MM.1S (cell line): ENCODE measurements around the gene RAB23.

Experiments used
- DNase-seq: peaks from one replicate; pipeline ENCODE4 v3.0.0-alpha.2; 2015
- H2AFZ ChIP-seq: fragments of 300-600 bp; sonication (generic); 2 replicates; pipeline ENCODE4 v1.6.0; 2016; ENCODE audit warnings: antibody characterized with exemption, low read length
- H3F3A ChIP-seq: fragments of 300-600 bp; sonication (generic); 2 replicates; pipeline ENCODE4 v1.6.1; 2016; ENCODE audit warnings: mild to moderate bottlenecking, antibody characterized with exemption, low read length, moderate library complexity, mixed read lengths; ENCODE audit not compliant: insufficient read depth
- H3K27ac ChIP-seq: fragments of 300-600 bp; sonication (generic); 2 replicates; pipeline ENCODE4 v1.5.1; 2016; ENCODE audit warnings: mild to moderate bottlenecking, low read length
- H3K27me3 ChIP-seq: fragments of 300-600 bp; sonication (generic); replicated peaks from 2 replicates; pipeline ENCODE4 v1.6.0; 2016; ENCODE audit warnings: low read length; ENCODE audit not compliant: insufficient read depth
- H3K36me3 ChIP-seq: fragments of 300-600 bp; sonication (generic); replicated peaks from 2 replicates; pipeline ENCODE4 v1.6.1; 2016; ENCODE audit warnings: mild to moderate bottlenecking, low read length, mixed read lengths; ENCODE audit not compliant: insufficient read depth
- H3K4me1 ChIP-seq: fragments of 300-600 bp; sonication (generic); 2 replicates; pipeline ENCODE4 v1.6.1; 2016; ENCODE audit warnings: low read length, mixed read lengths
- H3K4me2 ChIP-seq: fragments of 300-600 bp; sonication (generic); 2 replicates; pipeline ENCODE4 v1.6.0; 2016; ENCODE audit warnings: low read depth, low read length
- H3K4me3 ChIP-seq: fragments of 300-600 bp; sonication (generic); 2 replicates; pipeline ENCODE4 v1.5.1; 2016; ENCODE audit warnings: low read length, mixed read lengths
- H3K79me2 ChIP-seq: fragments of 300-600 bp; sonication (generic); 2 replicates; pipeline ENCODE4 v1.6.1; 2016; ENCODE audit warnings: mixed run types, low read length, mixed read lengths
- H3K9ac ChIP-seq: fragments of 300-600 bp; sonication (generic); 2 replicates; pipeline ENCODE4 v1.6.1; 2016; ENCODE audit warnings: low read length, mixed read lengths
- H3K9me2 ChIP-seq: fragments of 300-600 bp; sonication (generic); replicated peaks from 2 replicates; pipeline ENCODE4 v1.6.1; 2016; ENCODE audit warnings: mild to moderate bottlenecking, low read length, mixed read lengths; ENCODE audit not compliant: insufficient read depth
- H3K9me3 ChIP-seq: fragments of 300-600 bp; sonication (generic); replicated peaks from 2 replicates; pipeline ENCODE4 v1.6.1; 2016; ENCODE audit warnings: mild to moderate bottlenecking, low read length, mixed read lengths; ENCODE audit not compliant: insufficient read depth
- H4K20me1 ChIP-seq: fragments of 300-600 bp; sonication (generic); 2 replicates; pipeline ENCODE4 v1.6.1; 2016; ENCODE audit warnings: mild to moderate bottlenecking, low read length, moderate library complexity, mixed read lengths; ENCODE audit not compliant: insufficient read depth
- EZH2 ChIP-seq: fragments of 300-600 bp; sonication (generic); optimal IDR thresholded peaks from 2 replicates; pipeline ENCODE3; 2017; ENCODE audit warnings: low read depth, mild to moderate bottlenecking, antibody characterized with exemption, low read length, mixed read lengths
- EZH2phosphoT487 ChIP-seq: fragments of 300-600 bp; sonication (generic); IDR thresholded peaks from 2 replicates; pipeline ENCODE4 v1.6.1; 2018; ENCODE audit warnings: antibody characterized with exemption, low read length
- TF ChIP-seq, protein P1 (sequence below): fragments of 300-600 bp; sonication (generic); IDR thresholded peaks from 2 replicates; pipeline ENCODE4 v1.5.1; 2016; ENCODE audit warnings: antibody characterized with exemption, low read length, mixed read lengths

The RAB23 gene

DNA sequence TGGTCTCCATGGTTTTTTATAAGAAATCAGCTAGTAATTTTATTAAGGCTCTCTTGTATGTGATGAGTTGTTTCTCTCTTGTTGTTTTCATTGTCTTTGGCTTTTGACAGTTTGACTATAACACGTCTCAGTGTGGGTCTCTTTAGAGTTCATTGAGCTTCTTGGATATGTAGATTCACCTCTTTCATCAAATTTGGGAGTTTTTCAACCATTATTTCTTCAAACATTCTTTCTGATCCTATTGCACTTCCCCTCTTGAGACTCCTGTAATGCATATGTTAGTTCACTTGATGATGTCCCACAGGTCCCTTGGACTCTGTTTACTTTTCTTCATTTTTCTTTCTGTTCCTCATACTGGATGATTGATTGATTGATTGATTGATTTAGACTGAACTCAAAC is 57.0 kb downstream of the RAB23 start:
- Histone ChIP-seq H4K20me1 (no peaks in the 10 kb centered on the region), H3K27ac (no peak overlapping the region)

DNA sequence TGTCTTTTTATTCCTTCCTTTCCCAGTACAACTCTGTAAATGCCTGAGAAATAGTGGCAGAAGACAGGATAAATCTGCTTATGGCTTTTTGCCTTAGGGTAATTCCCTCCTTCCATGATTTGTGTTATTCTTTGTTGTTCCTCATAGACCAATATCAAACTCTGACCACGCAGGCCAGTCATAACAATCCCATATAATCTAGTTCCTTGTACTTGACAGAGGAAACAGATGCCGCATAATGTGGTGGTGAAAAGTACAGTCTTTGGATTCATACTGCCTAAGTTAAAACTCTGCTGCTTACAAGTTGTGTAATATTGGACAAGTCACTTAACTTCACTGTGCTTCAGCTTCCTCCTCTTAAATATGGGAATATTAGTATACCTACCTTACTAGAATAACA is 58.2 kb downstream of the RAB23 start:
- Histone ChIP-seq H3K9ac (no peak overlapping the region), H3K27ac (no peak overlapping the region), H3K27me3 (no peaks in the 10 kb centered on the region), H3K79me2 (no peaks in the 10 kb centered on the region), H3K9me3 (no peaks in the 10 kb centered on the region), H2AFZ (no peak overlapping the region), H3K9me2 (no peaks in the 10 kb centered on the region), H4K20me1 (no peaks in the 10 kb centered on the region), H3K4me1 (no peaks in the 10 kb centered on the region), H3F3A (no peaks in the 10 kb centered on the region), H3K4me3 (no peak overlapping the region), H3K36me3 (no peaks in the 10 kb centered on the region; the same call in 1 of the 2 replicates), H3K4me2 (no peak overlapping the region)
- no peak for DNase-seq
- TF ChIP-seq EZH2phosphoT487, result no peak
- no peak for TF ChIP-seq EZH2
- TF ChIP-seq, protein P1, sequence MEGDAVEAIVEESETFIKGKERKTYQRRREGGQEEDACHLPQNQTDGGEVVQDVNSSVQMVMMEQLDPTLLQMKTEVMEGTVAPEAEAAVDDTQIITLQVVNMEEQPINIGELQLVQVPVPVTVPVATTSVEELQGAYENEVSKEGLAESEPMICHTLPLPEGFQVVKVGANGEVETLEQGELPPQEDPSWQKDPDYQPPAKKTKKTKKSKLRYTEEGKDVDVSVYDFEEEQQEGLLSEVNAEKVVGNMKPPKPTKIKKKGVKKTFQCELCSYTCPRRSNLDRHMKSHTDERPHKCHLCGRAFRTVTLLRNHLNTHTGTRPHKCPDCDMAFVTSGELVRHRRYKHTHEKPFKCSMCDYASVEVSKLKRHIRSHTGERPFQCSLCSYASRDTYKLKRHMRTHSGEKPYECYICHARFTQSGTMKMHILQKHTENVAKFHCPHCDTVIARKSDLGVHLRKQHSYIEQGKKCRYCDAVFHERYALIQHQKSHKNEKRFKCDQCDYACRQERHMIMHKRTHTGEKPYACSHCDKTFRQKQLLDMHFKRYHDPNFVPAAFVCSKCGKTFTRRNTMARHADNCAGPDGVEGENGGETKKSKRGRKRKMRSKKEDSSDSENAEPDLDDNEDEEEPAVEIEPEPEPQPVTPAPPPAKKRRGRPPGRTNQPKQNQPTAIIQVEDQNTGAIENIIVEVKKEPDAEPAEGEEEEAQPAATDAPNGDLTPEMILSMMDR, result no peak

More for the DNA sequence above, 57.0 kb downstream of the RAB23 start:
- Histone ChIP-seq H2AFZ (no peak overlapping the region), H3K4me2 (no peak overlapping the region), H3K27me3 (no peaks in the 10 kb centered on the region), H3K9me3 (no peaks in the 10 kb centered on the region), H3K4me1 (no peaks in the 10 kb centered on the region), H3F3A (no peaks in the 10 kb centered on the region), H3K9ac (no peak overlapping the region), H3K9me2 (no peaks in the 10 kb centered on the region), H3K4me3 (no peak overlapping the region), H3K79me2 (no peaks in the 10 kb centered on the region), H3K36me3 (no peaks in the 10 kb centered on the region; the same call in 1 of the 2 replicates)
- DNase-seq, result no peak
- TF ChIP-seq, protein P1, result no peak
- TF ChIP-seq EZH2phosphoT487, result no peak
- TF ChIP-seq EZH2, result no peak

DNA sequence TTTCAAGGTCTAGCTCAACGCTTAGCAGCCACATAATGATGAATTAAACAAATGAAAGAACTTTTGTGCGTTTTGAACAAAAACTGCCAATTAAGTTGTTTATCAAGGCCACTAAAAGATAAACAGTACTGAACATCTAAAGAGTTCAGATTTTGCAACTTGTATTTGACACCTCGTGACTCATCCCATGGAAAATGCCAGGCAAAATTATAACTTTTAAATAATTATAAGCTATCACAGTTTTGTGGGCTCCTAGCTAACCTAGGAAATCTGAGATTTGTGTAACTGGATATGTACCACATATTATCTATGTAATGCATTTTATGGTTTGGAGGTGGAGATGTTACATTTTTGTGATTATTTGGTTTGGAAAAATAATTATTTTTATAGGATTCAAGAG is 59.6 kb downstream of the RAB23 start:
- no peaks in the 10 kb centered on the region for H3F3A ChIP-seq
- no peak overlapping the region for H2AFZ ChIP-seq
- H3K4me2 ChIP-seq, result no peak overlapping the region
- no peaks in the 10 kb centered on the region; the same call in 1 of the 2 replicates for H3K36me3 ChIP-seq
- no peaks in the 10 kb centered on the region for H3K79me2 ChIP-seq
- H3K9ac ChIP-seq, result no peak overlapping the region
- H4K20me1 ChIP-seq, result no peaks in the 10 kb centered on the region
- no peaks in the 10 kb centered on the region for H3K4me1 ChIP-seq
- H3K27ac ChIP-seq, result no peak overlapping the region
- H3K9me3 ChIP-seq, result no peaks in the 10 kb centered on the region
- no peaks in the 10 kb centered on the region for H3K9me2 ChIP-seq
- H3K27me3 ChIP-seq, result no peaks in the 10 kb centered on the region
- TF ChIP-seq, protein P1, result no peak
- TF ChIP-seq EZH2phosphoT487, result no peak
- TF ChIP-seq EZH2, result no peak
- H3K4me3 ChIP-seq, result no peak overlapping the region
- no peak for DNase-seq
